ENCODE measurements around the gene PCDHA1. TPM values are rescaled to one million over a fixed set of nuclear protein-coding genes. Genes with fewer than 3 reads are reported as not detected.
"Not testable (repeated sequence)": the region's sequence is repeated elsewhere in the genome, so short reads cannot be mapped to it uniquely, and the experiment has no call there.

The PCDHA1 gene
- polyA plus RNA-seq, 1 donor, result not detected

- not testable (repeated sequence) for DNase-seq
Measured at GRCh38 chr5:140849831-140850634, 64.1 kb downstream of the PCDHA1 start.

GRCh38 chr5:140855772-140856674 lies 70.1 kb downstream of the PCDHA1 start, which contains the start of gene PCDHA10:
TSS of gene PCDHA10 (plus strand) at chr5:140855897. CDS start at chr5:140856049, 152 bp downstream.
- no peak for DNase-seq

- no peak for DNase-seq
Measured at GRCh38 chr5:140857177-140857986, 71.4 kb downstream of the PCDHA1 start.

- no peak for DNase-seq
Measured at GRCh38 chr5:140857987-140858240, 72.0 kb downstream of the PCDHA1 start.

GRCh38 chr5:140862441-140863295 lies 76.7 kb downstream of the PCDHA1 start:
- DNase-seq, result no peak

- no peak for DNase-seq
Measured at GRCh38 chr5:140868721-140869554, 83.0 kb downstream of the PCDHA1 start, which contains the start of gene PCDHA11. TSS of gene PCDHA11 (plus strand) at chr5:140868957. CDS start at chr5:140869104, 147 bp downstream.

- no peak for DNase-seq
Measured at GRCh38 chr5:140869555-140869886, 83.6 kb downstream of the PCDHA1 start.

- no peak for DNase-seq
Measured at GRCh38 chr5:140870221-140871201, 84.6 kb downstream of the PCDHA1 start.

- no peak for DNase-seq
Measured at GRCh38 chr5:140875085-140876065, 89.4 kb downstream of the PCDHA1 start, which contains the start of gene PCDHA12. TSS of gene PCDHA12 (plus strand) at chr5:140875308. CDS start at chr5:140875473, 165 bp downstream.

GRCh38 chr5:140876541-140877261 lies 90.8 kb downstream of the PCDHA1 start:
- not testable (repeated sequence) for DNase-seq

GRCh38 chr5:140877262-140877581 lies 91.3 kb downstream of the PCDHA1 start:
- no peak for DNase-seq

GRCh38 chr5:140881889-140882590 lies 96.1 kb downstream of the PCDHA1 start, which contains the start of gene PCDHA13:
TSS of gene PCDHA13 (plus strand) at chr5:140882124. CDS start at chr5:140882269, 145 bp downstream.
- no peak for DNase-seq

- DNase-seq, result no peak
Measured at GRCh38 chr5:140882591-140882899, 96.6 kb downstream of the PCDHA1 start.

- DNase-seq, result no peak
Measured at GRCh38 chr5:140883373-140883772, 97.4 kb downstream of the PCDHA1 start.

- no peak for DNase-seq
Measured at GRCh38 chr5:140883927-140884697, 98.2 kb downstream of the PCDHA1 start.

GRCh38 chr5:140916325-140916724 lies 130.4 kb downstream of the PCDHA1 start:
- DNase-seq, result no peak

Data from left kidney (tissue), 2 donors.